Uterine smooth muscle cell (primary cell): ENCODE data around the gene CLNS1A. TPM values are rescaled to one million over a fixed set of nuclear protein-coding genes. Genes with fewer than 3 reads are reported as not detected.

Source experiments
- total RNA-seq: library from RNA; depleted of rRNA; stranded (reverse); fragments of >200 nt; gene quantifications from 2 replicates; pipeline ENCODE4 v1.2.3, GENCODE V29; 2014

The CLNS1A gene
- total RNA-seq, result 159 and 170 TPM in 2 replicates

GRCh38 chr11:77637345-77638165, at the start of gene CLNS1A:
CLNS1A (minus strand) TSS chr11:77637794; CDS start chr11:77637714, 80 bp downstream.

GRCh38 chr11:77589521-77590193, 47.9 kb downstream of the CLNS1A start, which contains the start of gene AQP11:
AQP11 (plus strand) TSS chr11:77589953; CDS start chr11:77589993, 40 bp downstream.

Other genes with a start within 250 kb of the CLNS1A start
- 43.1 and 54.2 TPM in 2 replicates for gene PAK1, start 163.7 kb downstream of the CLNS1A start, total RNA-seq
- gene AQP11, start 47.8 kb downstream of the CLNS1A start, total RNA-seq, result 2.5 and 9.1 TPM in 2 replicates
- 42.0 and 49.2 TPM in 2 replicates for gene RSF1, start 182.9 kb upstream of the CLNS1A start, total RNA-seq
- gene AAMDC, start 183.3 kb upstream of the CLNS1A start, total RNA-seq, result 27.9 and 28.9 TPM in 2 replicates